H1 (cell line): ENCODE data around the gene CPA4. TPM values are rescaled to one million over a fixed set of nuclear protein-coding genes. Genes with fewer than 3 reads are reported as not detected.
A peak's percentile ranks its signal among the peaks of the same experiment; 100 is the strongest.

Experiments used
- CTCF ChIA-PET: fragments of 300-600 bp; sonication (Branson Sonifier 250); formaldehyde crosslinking; loops from one replicate; lab custom pipeline; 2021; ENCODE audit not compliant: partially characterized antibody; lab: Charles Lee
- POLR2A ChIA-PET: fragments of 300-600 bp; sonication (Branson Sonifier 250); formaldehyde crosslinking; loops from one replicate; lab custom pipeline; 2021; ENCODE audit warnings: inconsistent platforms; ENCODE audit not compliant: partially characterized antibody; lab: Charles Lee
- DNase-seq, 2 experiments: peaks; one replicate each; pipeline versions ENCODE4 v3.0.0 to v3.0.0-alpha.2; 2010 to 2022; ENCODE audit warnings: low spot score in 2 of 2, low read depth in 1 of 2, mixed read lengths in 1 of 2
- FAIRE-seq: peaks from 2 replicates; lab custom pipeline; 2011; peaks lifted over from hg19 to GRCh38; lab: Jason Lieb, UNC
- H2AFZ ChIP-seq: 2 replicates; pipeline ENCODE4 v1.8.1; 2012; ENCODE audit warnings: low read length, inconsistent platforms
- H2AK5ac ChIP-seq: 2 replicates; pipeline ENCODE4 v1.6.1; 2013; ENCODE audit warnings: low read depth, low read length
- H2BK120ac ChIP-seq: replicated peaks from 2 replicates; pipeline ENCODE3; 2013; ENCODE audit warnings: low read depth, low read length, inconsistent platforms
- H2BK12ac ChIP-seq: 2 replicates; pipeline ENCODE4 v1.6.1; 2013; ENCODE audit warnings: low read depth, low read length
- H2BK15ac ChIP-seq: 2 replicates; pipeline ENCODE4 v1.6.1; 2013; ENCODE audit warnings: low read length
- H2BK20ac ChIP-seq: 2 replicates; pipeline ENCODE4 v1.6.1; 2013; ENCODE audit warnings: low read length
- H2BK5ac ChIP-seq: 2 replicates; pipeline ENCODE4 v1.6.1; 2013; ENCODE audit warnings: low read depth, low read length
- H3K14ac ChIP-seq: 2 replicates; pipeline ENCODE4 v1.6.1; 2013; ENCODE audit warnings: inconsistent platforms; ENCODE audit not compliant: insufficient read length
- H3K18ac ChIP-seq: 2 replicates; pipeline ENCODE4 v1.6.1; 2013; ENCODE audit warnings: low read length; ENCODE audit errors: extremely low read depth
- H3K23ac ChIP-seq: 2 replicates; pipeline ENCODE4 v1.6.1; 2013; ENCODE audit warnings: inconsistent platforms; ENCODE audit not compliant: insufficient read length
- H3K23me2 ChIP-seq: 2 replicates; pipeline ENCODE4 v1.6.1; 2013; ENCODE audit warnings: low read depth, low read length
- H3K27ac ChIP-seq: 2 replicates; pipeline ENCODE4 v1.6.1; 2011; ENCODE audit warnings: low read depth, low read length, inconsistent platforms
- H3K27me3 ChIP-seq, 4 experiments: replicated peaks in 1 of 4; 1 replicate in 1 of 4; 2 replicates in 3 of 4; pipeline versions ENCODE4 v1.6.1 to v1.8.1; 2011 to 2013; ENCODE audit warnings: low read length in 3 of 4, mild to moderate bottlenecking in 3 of 4, inconsistent platforms in 2 of 4, mixed read lengths in 2 of 4, moderate library complexity in 1 of 4; ENCODE audit not compliant: control insufficient read depth in 3 of 4, insufficient read depth in 3 of 4; ENCODE audit errors: extremely low read depth in 1 of 4
- H3K36me3 ChIP-seq, 4 experiments: 2 replicates each; pipeline versions ENCODE4 v1.6.1 to v1.8.1; 2011 to 2013; ENCODE audit warnings: mild to moderate bottlenecking in 4 of 4, low read length in 3 of 4, moderate library complexity in 2 of 4, control low read depth in 1 of 4, inconsistent platforms in 1 of 4; ENCODE audit not compliant: insufficient read depth in 4 of 4, control insufficient read depth in 2 of 4
- H3K4ac ChIP-seq: replicated peaks from 2 replicates; pipeline ENCODE3; 2013; ENCODE audit warnings: low read length, low read depth, mixed read lengths, inconsistent platforms; ENCODE audit not compliant: insufficient read length
- H3K4me1 ChIP-seq, 4 experiments: replicated peaks in 1 of 4; 1 replicate in 1 of 4; 2 replicates in 3 of 4; pipeline versions ENCODE4 v1.6.1 to v1.8.1; 2011 to 2013; ENCODE audit warnings: low read length in 3 of 4, inconsistent platforms in 2 of 4, mixed read lengths in 1 of 4; ENCODE audit not compliant: insufficient read depth in 4 of 4, control insufficient read depth in 3 of 4
- H3K4me2 ChIP-seq, 2 experiments: 2 replicates each; pipeline versions ENCODE4 v1.6.1 to v1.8.1; 2011 to 2013; ENCODE audit warnings: low read depth in 2 of 2, low read length in 2 of 2, control low read depth in 1 of 2, inconsistent platforms in 1 of 2, mild to moderate bottlenecking in 1 of 2; ENCODE audit not compliant: insufficient read depth in 1 of 2
- H3K4me3 ChIP-seq, 4 experiments: fragments of 200-600, 300-600 bp in 1 of 4; sonication (generic), shearing (Covaris generic), sonication (Bioruptor Twin) in 1 of 4; 2 replicates each; pipeline versions ENCODE4 v1.5.1 to v1.8.1; 2011 to 2016; ENCODE audit warnings: low read length in 4 of 4, low read depth in 3 of 4, control low read depth in 2 of 4, inconsistent platforms in 2 of 4, mild to moderate bottlenecking in 2 of 4, mixed read lengths in 1 of 4, moderate library complexity in 1 of 4; ENCODE audit not compliant: insufficient read depth in 2 of 4; ENCODE audit errors: extremely low read depth in 1 of 4
- H3K56ac ChIP-seq: replicated peaks from 2 replicates; pipeline ENCODE3; 2013; ENCODE audit warnings: low read depth, mild to moderate bottlenecking, mixed read lengths, low read length, inconsistent platforms; ENCODE audit not compliant: insufficient read length
- H3K79me1 ChIP-seq: 2 replicates; pipeline ENCODE4 v1.6.1; 2013; ENCODE audit warnings: low read depth, low read length, control low read depth
- H3K79me2 ChIP-seq, 2 experiments: 2 replicates each; pipeline versions ENCODE4 v1.6.1 to v1.8.1; 2012 to 2013; ENCODE audit warnings: low read length in 2 of 2, mild to moderate bottlenecking in 2 of 2, inconsistent platforms in 1 of 2; ENCODE audit not compliant: insufficient read depth in 2 of 2, control insufficient read depth in 1 of 2
- H3K9ac ChIP-seq, 4 experiments: replicated peaks in 1 of 4; 1 replicate in 1 of 4; 2 replicates in 3 of 4; pipeline versions ENCODE4 v1.6.1 to v1.8.1; 2011 to 2013; ENCODE audit warnings: low read depth in 3 of 4, low read length in 3 of 4, control low read depth in 2 of 4, mild to moderate bottlenecking in 2 of 4, moderate library complexity in 2 of 4, inconsistent platforms in 1 of 4; ENCODE audit errors: extremely low read depth in 1 of 4
- H3K9me3 ChIP-seq, 2 experiments: 2 replicates each; pipeline versions ENCODE4 v1.6.1 to v1.8.1; 2012 to 2013; ENCODE audit warnings: mild to moderate bottlenecking in 2 of 2, moderate library complexity in 2 of 2, control low read depth in 1 of 2, inconsistent platforms in 1 of 2, low read depth in 1 of 2, low read length in 1 of 2, mixed read lengths in 1 of 2; ENCODE audit not compliant: insufficient read depth in 2 of 2
- H4K20me1 ChIP-seq, 2 experiments: replicated peaks in 1 of 2; 2 replicates each; pipeline versions ENCODE3 to v1.8.1; 2011 to 2013; ENCODE audit warnings: inconsistent platforms in 2 of 2, low read length in 2 of 2, mild to moderate bottlenecking in 1 of 2; ENCODE audit not compliant: insufficient read depth in 2 of 2, control insufficient read depth in 1 of 2
- H4K5ac ChIP-seq: 2 replicates; pipeline ENCODE4 v1.6.1; 2013; ENCODE audit warnings: low read length, low read depth, mixed read lengths, inconsistent platforms; ENCODE audit not compliant: insufficient read length
- H4K8ac ChIP-seq: 2 replicates; pipeline ENCODE4 v1.8.0; 2013; ENCODE audit warnings: mild to moderate bottlenecking, moderate library complexity, low read length, inconsistent platforms; ENCODE audit not compliant: insufficient read depth; ENCODE audit errors: extremely low read depth
- H4K91ac ChIP-seq: replicated peaks from 2 replicates; pipeline ENCODE3; 2013; ENCODE audit warnings: low read length, mixed read lengths, inconsistent platforms; ENCODE audit not compliant: insufficient read length
- ATF2 ChIP-seq: IDR thresholded peaks from 2 replicates; pipeline ENCODE4 v1.6.1; 2012; ENCODE audit warnings: low read length, inconsistent platforms
- BACH1 ChIP-seq: IDR thresholded peaks from 2 replicates; pipeline ENCODE4 v1.6.1; 2012; ENCODE audit warnings: low read length, improper control_type of control experiment
- BRCA1 ChIP-seq: IDR thresholded peaks from 2 replicates; pipeline ENCODE4 v1.6.1; 2012; ENCODE audit warnings: low read depth, low read length, improper control_type of control experiment
- CTCF ChIP-seq, 3 experiments: IDR thresholded peaks; 1 replicate in 2 of 3; 2 replicates in 1 of 3; pipeline versions ENCODE4 v1.5.1 to v1.6.1; 2011; ENCODE audit warnings: low read length in 3 of 3, mild to moderate bottlenecking in 3 of 3, inconsistent platforms in 2 of 3, low read depth in 1 of 3, moderate library complexity in 1 of 3; ENCODE audit not compliant: insufficient read depth in 1 of 3; ENCODE audit errors: control extremely low read depth in 1 of 3
- GTF2F1 ChIP-seq: IDR thresholded peaks from 2 replicates; pipeline ENCODE4 v1.6.1; 2012; ENCODE audit warnings: low read depth, low read length, improper control_type of control experiment, borderline replicate concordance
- HDAC2 ChIP-seq, 2 experiments: fragments of 300-600 bp in 1 of 2; sonication (generic) in 1 of 2; IDR thresholded peaks; 2 replicates each; pipeline ENCODE4 v1.6.1; 2011 to 2012; ENCODE audit warnings: low read depth in 2 of 2, low read length in 2 of 2, mild to moderate bottlenecking in 2 of 2, moderate library complexity in 2 of 2, borderline replicate concordance in 1 of 2, inconsistent platforms in 1 of 2
- SIX5 ChIP-seq: IDR thresholded peaks from 2 replicates; pipeline ENCODE4 v1.6.1; 2011; ENCODE audit warnings: mild to moderate bottlenecking, low read depth, low read length
- SP1 ChIP-seq: IDR thresholded peaks from 2 replicates; pipeline ENCODE4 v1.6.1; 2011; ENCODE audit warnings: low read depth, low read length
- SRF ChIP-seq: IDR thresholded peaks from 2 replicates; pipeline ENCODE4 v1.6.1; 2011; ENCODE audit warnings: mild to moderate bottlenecking, low read depth, low read length, moderate library complexity
- SUZ12 ChIP-seq: fragments of 200-600 bp; sonication (generic); IDR thresholded peaks from 2 replicates; pipeline ENCODE4 v1.6.1; 2012; ENCODE audit warnings: mild to moderate bottlenecking, inconsistent platforms, low read length, moderate library complexity, mixed read lengths
- WGBS, 2 experiments: shearing (Covaris generic) in 1 of 2; methylation state at CpG; one replicate each; pipeline versions ENCODE4 v1.1.6 to v1.1.7; 2013 to 2015; ENCODE audit warnings: low lambda C conversion rate in 2 of 2, mixed read lengths in 2 of 2, inconsistent platforms in 1 of 2, low coverage in 1 of 2, missing lambda C conversion rate in 1 of 2; ENCODE audit not compliant: insufficient replicate concordance in 2 of 2, insufficient coverage in 1 of 2, insufficient read length in 1 of 2; ENCODE audit errors: extremely low coverage in 1 of 2, missing lambda C conversion rate in 1 of 2; 5-methylcytosine and 5-hydroxymethylcytosine counted together
- polyA plus RNA-seq, 7 experiments: library from polyadenylated mRNA; depleted of rRNA in 3 of 7; stranded (reverse) in 5 of 7; unstranded in 2 of 7; fragments of >200 nt in 5 of 7; fragments of 200-250 nt in 2 of 7; gene quantifications; 1 replicate in 5 of 7; 2 replicates in 1 of 7; 4 replicates in 1 of 7; pipeline versions ENCODE4 v1.2.1 to v1.2.3, GENCODE V29; 2011 to 2013; ENCODE audit warnings: missing spikeins in 2 of 7, mixed read lengths in 2 of 7
- total RNA-seq: library from RNA; stranded (reverse); fragmentation: NEBNext Ultra II Directional; extraction: Animal tissue kit (Norgen Biotek cat#: 25700); gene quantifications from 2 replicates; pipeline ENCODE4 v1.2.1, GENCODE V29; 2021

Gene CPA4
- total and polyA plus RNA-seq, 2 of the 8 experiments (the other 6 are each of a cell fraction or from before 2014, with no cell fraction given): 0.03 TPM; not detected in 1

- H2BK5ac ChIP-seq: no peak overlapping the region
- H3K4me2 ChIP-seq: no peak overlapping the region
- no peak overlapping the region for H4K91ac ChIP-seq
- H2AK5ac ChIP-seq: no peak overlapping the region
- H2AFZ ChIP-seq: no peak overlapping the region
- POLR2A ChIA-PET: interaction anchor here (1.2 kb wide), 1 partner anchor 200 kb away, joined by 4 read pairs; no protein-coding TSS in a partner anchor
- peak overlapping the region; percentile 7 for H3K4ac ChIP-seq
- no peak overlapping the region for H4K5ac ChIP-seq
- H3K23me2 ChIP-seq: peaks cover 1% of the 10 kb centered on the region; the same call in 1 of the 2 replicates
- H2BK120ac ChIP-seq: no peak overlapping the region
- 0 out of 4 replicates have a peak, but pooled peaks cover 0 to 2% of the 10 kb centered on the region in 2 experiments for H3K9me3 ChIP-seq
- H3K14ac ChIP-seq: no peak overlapping the region
- H3K18ac ChIP-seq: no peak overlapping the region
- FAIRE-seq (no peak), DNase-seq (no peak)
- no peaks in the 10 kb centered on the region for H4K20me1 ChIP-seq
- H3K79me2 ChIP-seq: no peaks in the 10 kb centered on the region
- H3K56ac ChIP-seq: no peak overlapping the region
- H3K4me3 ChIP-seq: no peak overlapping the region
- no peak overlapping the region for H3K9ac ChIP-seq
- H3K27ac ChIP-seq: no peak overlapping the region
- H3K36me3 ChIP-seq: no peaks in the 10 kb centered on the region
- WGBS, 2 experiments: 92% methylated on average over 1 of the region's 1 CpG; no CpG with 5 or more reads in 1 of the 2 experiments
- no peak overlapping the region for H2BK15ac ChIP-seq
- no peak overlapping the region for H3K23ac ChIP-seq
- no peaks in the 10 kb centered on the region for H3K79me1 ChIP-seq
- H2BK20ac ChIP-seq: no peak overlapping the region
- no peaks in the 10 kb centered on the region for H3K27me3 ChIP-seq
- no peak overlapping the region for H2BK12ac ChIP-seq
- no peak overlapping the region for H4K8ac ChIP-seq
- CTCF ChIA-PET: interaction anchor here (0.5 kb wide), 1 partner anchor 10 kb away, joined by 7 read pairs; no protein-coding TSS in a partner anchor
- no peaks in the 10 kb centered on the region for H3K4me1 ChIP-seq
- TF ChIP-seq SRF: no peak
- TF ChIP-seq SIX5: no peak
- no peak for TF ChIP-seq BACH1
- TF ChIP-seq HDAC2 (IDR thresholded peaks at IDR 0.05; ENCODE audit: borderline replicate concordance in 1 of 2, low read depth in 2 of 2, low read length in 2 of 2): no peak
- no peak for TF ChIP-seq CTCF (IDR thresholded peaks at IDR 0.05; ENCODE audit: control extremely low read depth in 1 of 3, insufficient read depth in 1 of 3, low read depth in 1 of 3, low read length in 3 of 3)
- no peak for TF ChIP-seq BRCA1
- no peak for TF ChIP-seq SUZ12
- TF ChIP-seq GTF2F1: no peak
- no peak for TF ChIP-seq ATF2
- no peak for TF ChIP-seq SP1
Observed at GRCh38 chr7:130286881-130287280, 6.1 kb upstream of the CPA4 start.
